Activated CD8-positive, alpha-beta T cell treated with anti-CD3 and anti-CD28 coated beads for 36 hours (primary cell): ENCODE measurements around the gene NUDT9. TPM values are rescaled to one million over a fixed set of nuclear protein-coding genes. Genes with fewer than 3 reads are reported as not detected.

Experiments used
- ATAC-seq: fragments of 200-7000 bp; cut with Tn5 transposase; one replicate; pipeline ENCODE4 v1.10.0; 2021; ENCODE audit warnings: mild to moderate bottlenecking, moderate library complexity
- CTCF ChIA-PET: fragments of 350-600 bp; sonication (Branson Sonifier 250); formaldehyde crosslinking; loops from one replicate; lab custom pipeline; 2021; ENCODE audit warnings: antibody characterized with exemption; lab: Charles Lee
- POLR2A ChIA-PET: fragments of 350-600 bp; sonication (Branson Sonifier 250); formaldehyde crosslinking; loops from one replicate; lab custom pipeline; 2021; ENCODE audit warnings: antibody characterized with exemption; lab: Charles Lee
- DNase-seq: peaks from one replicate; pipeline ENCODE4 v3.0.0-alpha.2; 2020
- H3K27ac Mint-ChIP-seq: one replicate; pipeline ENCODE4 v1.8.0; 2021; ENCODE audit warnings: mild to moderate bottlenecking, mixed read lengths
- H3K27me3 Mint-ChIP-seq: one replicate; pipeline ENCODE4 v1.8.0; 2021; ENCODE audit warnings: mixed read lengths
- H3K36me3 Mint-ChIP-seq: one replicate; pipeline ENCODE4 v1.8.0; 2021; ENCODE audit warnings: low read depth, mixed read lengths
- H3K4me1 Mint-ChIP-seq: one replicate; pipeline ENCODE4 v1.8.0; 2021; ENCODE audit warnings: low read depth, mixed read lengths
- H3K4me3 Mint-ChIP-seq: one replicate; pipeline ENCODE4 v1.8.0; 2021; ENCODE audit warnings: mild to moderate bottlenecking, moderate library complexity, mixed read lengths
- H3K9me3 Mint-ChIP-seq: one replicate; pipeline ENCODE4 v1.8.0; 2021; ENCODE audit warnings: mixed read lengths
- intact Hi-C: fragments of 100-400 bp; cut with micrococcal nuclease; formaldehyde crosslinking; loops from one replicate; pipeline ENCODE4 v1.10.0; 2022
- total RNA-seq, 2 experiments: library from RNA; stranded (reverse); gene quantifications; one replicate each; pipeline ENCODE4 v1.2.3, GENCODE V29; 2021
- TF ChIP-seq, protein P1 (sequence below): fragments of 200-600 bp; IDR thresholded peaks from one replicate; pipeline ENCODE4 v1.8.0; 2022; ENCODE audit warnings: antibody characterized with exemption, mild to moderate bottlenecking

Gene NUDT9
- total RNA-seq, 2 experiments from 2014 or later: 11.9 to 12.3 TPM

DNA sequence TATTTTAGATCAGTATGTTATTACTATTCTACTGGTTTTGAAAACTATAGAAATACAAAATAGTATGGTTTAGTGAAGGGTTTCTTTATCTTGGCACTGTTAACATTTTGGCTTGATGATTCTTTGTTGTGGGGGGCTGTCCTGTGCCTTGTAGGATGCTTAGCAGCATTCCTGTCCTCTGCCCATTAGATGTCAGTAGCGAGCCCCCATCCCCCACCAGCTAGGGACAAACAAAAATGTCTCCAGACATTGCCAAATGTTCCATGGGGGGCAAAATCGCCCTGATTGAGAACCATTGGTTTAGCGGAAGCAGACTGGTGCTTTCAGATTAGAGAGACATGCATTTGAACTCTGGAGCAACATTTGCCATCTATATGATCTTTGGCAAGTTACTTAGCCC, 83.5 kb downstream of the NUDT9 start:
- ChIA-PET CTCF (no interaction called here), POLR2A (no interaction called here)
- intact Hi-C loops: no loop called here
- Mint-ChIP-seq H3K9me3 (no peaks in the 10 kb centered on the region), H3K4me3 (no peak overlapping the region), H3K27ac (no peak overlapping the region), H3K27me3 (no peaks in the 10 kb centered on the region), H3K36me3 (no peaks in the 10 kb centered on the region), H3K4me1 (no peaks in the 10 kb centered on the region)
- no peak for DNase-seq
- no peak for ATAC-seq
- TF ChIP-seq, protein P1, sequence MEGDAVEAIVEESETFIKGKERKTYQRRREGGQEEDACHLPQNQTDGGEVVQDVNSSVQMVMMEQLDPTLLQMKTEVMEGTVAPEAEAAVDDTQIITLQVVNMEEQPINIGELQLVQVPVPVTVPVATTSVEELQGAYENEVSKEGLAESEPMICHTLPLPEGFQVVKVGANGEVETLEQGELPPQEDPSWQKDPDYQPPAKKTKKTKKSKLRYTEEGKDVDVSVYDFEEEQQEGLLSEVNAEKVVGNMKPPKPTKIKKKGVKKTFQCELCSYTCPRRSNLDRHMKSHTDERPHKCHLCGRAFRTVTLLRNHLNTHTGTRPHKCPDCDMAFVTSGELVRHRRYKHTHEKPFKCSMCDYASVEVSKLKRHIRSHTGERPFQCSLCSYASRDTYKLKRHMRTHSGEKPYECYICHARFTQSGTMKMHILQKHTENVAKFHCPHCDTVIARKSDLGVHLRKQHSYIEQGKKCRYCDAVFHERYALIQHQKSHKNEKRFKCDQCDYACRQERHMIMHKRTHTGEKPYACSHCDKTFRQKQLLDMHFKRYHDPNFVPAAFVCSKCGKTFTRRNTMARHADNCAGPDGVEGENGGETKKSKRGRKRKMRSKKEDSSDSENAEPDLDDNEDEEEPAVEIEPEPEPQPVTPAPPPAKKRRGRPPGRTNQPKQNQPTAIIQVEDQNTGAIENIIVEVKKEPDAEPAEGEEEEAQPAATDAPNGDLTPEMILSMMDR: no peak

DNA sequence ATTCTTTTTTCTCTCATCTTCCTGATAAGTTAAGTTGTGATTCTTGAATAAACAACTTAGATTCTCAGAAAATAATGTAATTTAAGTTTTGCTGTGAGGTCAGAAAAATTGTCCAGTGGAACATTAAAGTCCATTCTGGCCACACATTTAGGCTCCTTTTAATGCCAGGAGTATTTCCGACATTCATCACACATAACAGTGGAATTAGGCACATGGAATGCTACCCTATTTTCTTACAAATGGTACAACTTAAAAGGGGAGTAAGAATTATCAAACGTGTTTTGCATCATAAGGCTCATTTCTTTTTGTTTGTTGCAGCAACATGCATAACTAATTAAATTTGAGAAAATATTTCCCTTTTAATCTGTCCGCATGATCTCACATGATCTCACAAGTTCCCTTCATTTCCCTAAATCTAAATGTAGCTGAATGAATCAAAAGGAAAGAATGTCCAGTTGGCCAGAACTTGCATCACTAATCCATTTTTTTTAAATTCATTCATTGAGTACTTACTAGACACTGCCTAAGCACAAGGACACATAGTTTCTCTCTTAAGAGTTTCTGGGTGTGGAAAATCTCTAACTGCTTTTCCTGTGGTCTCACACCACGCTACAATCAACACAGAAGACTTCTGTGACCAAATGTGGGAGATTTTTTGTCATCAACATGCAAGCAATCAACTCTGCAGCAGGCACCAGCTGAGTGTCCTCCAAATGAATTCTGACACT, 84.8 kb downstream of the NUDT9 start:
- Mint-ChIP-seq H3K36me3 (no peaks in the 10 kb centered on the region), H3K4me3 (no peak overlapping the region), H3K27ac (no peak overlapping the region), H3K27me3 (peaks cover 1% of the 10 kb centered on the region), H3K9me3 (no peaks in the 10 kb centered on the region), H3K4me1 (no peaks in the 10 kb centered on the region)
- ATAC-seq (no peak), DNase-seq (no peak)
- ChIA-PET POLR2A (no interaction called here), CTCF (interaction anchor here (0.6 kb wide), 1 partner anchor 49 kb away, joined by 3 read pairs; no protein-coding TSS in a partner anchor)
- intact Hi-C loops: no loop called here
- TF ChIP-seq, protein P1: no peak

Other genes starting within 250 kb of the NUDT9 start
- gene KLHL8, start 202.0 kb upstream of the NUDT9 start, total RNA-seq: 10 to 100 TPM; 12.0 to 12.5 TPM
- gene HSD17B13, start 99.7 kb upstream of the NUDT9 start, total RNA-seq: under 1 TPM in 1 of 2 experiments, not detected in 1; 0.16 TPM
- 10 to 100 TPM; 21.2 to 21.7 TPM for gene HSD17B11, start 31.4 kb upstream of the NUDT9 start, total RNA-seq
- not detected for gene SPARCL1, start 106.8 kb downstream of the NUDT9 start, total RNA-seq
- gene DSPP, start 186.0 kb downstream of the NUDT9 start, total RNA-seq: not detected
- gene DMP1, start 227.7 kb downstream of the NUDT9 start, total RNA-seq: not detected